Kidney glomerular epithelial cell (primary cell): ENCODE data around the gene OXGR1.
A peak's percentile ranks its signal among the peaks of the same experiment; 100 is the strongest.
"Not testable (repeated sequence)": the region's sequence is repeated elsewhere in the genome, so short reads cannot be mapped to it uniquely, and the experiment has no call there.

Experiments
- DNase-seq: peaks from one replicate; lab custom pipeline; 2025; lab: John Stamatoyannopoulos, UW

Gene OXGR1

GRCh38 chr13:97005625-97006262, 11.5 kb upstream of the OXGR1 start:
- peak; percentile 16 for DNase-seq

- no peak for DNase-seq
Measured at GRCh38 chr13:97004886-97005285, 10.6 kb upstream of the OXGR1 start.

GRCh38 chr13:97004096-97004876, 10.0 kb upstream of the OXGR1 start:
- DNase-seq, result no peak

- peak; percentile 26 for DNase-seq
Measured at GRCh38 chr13:97003071-97003470, 8.8 kb upstream of the OXGR1 start.

GRCh38 chr13:97002581-97002980, 8.3 kb upstream of the OXGR1 start:
- peak; percentile 72 for DNase-seq

GRCh38 chr13:97001636-97002035, 7.4 kb upstream of the OXGR1 start:
- DNase-seq, result no peak

- DNase-seq, result no peak
Measured at GRCh38 chr13:97000295-97000925, 6.1 kb upstream of the OXGR1 start.

GRCh38 chr13:96999091-96999490, 4.8 kb upstream of the OXGR1 start:
- no peak for DNase-seq

- DNase-seq, result no peak
Measured at GRCh38 chr13:96998051-96998450, 3.8 kb upstream of the OXGR1 start.

GRCh38 chr13:96996886-96997285, 2.6 kb upstream of the OXGR1 start:
- no peak for DNase-seq

GRCh38 chr13:96996107-96996506, 1.8 kb upstream of the OXGR1 start:
- DNase-seq, result no peak

- no peak for DNase-seq
Measured at GRCh38 chr13:96994858-96995243, 575 bp upstream of the OXGR1 start.

GRCh38 chr13:96993634-96994016, 651 bp downstream of the OXGR1 start:
- no peak for DNase-seq

- DNase-seq, result no peak
Measured at GRCh38 chr13:96992633-96993032, 1.6 kb downstream of the OXGR1 start.

GRCh38 chr13:96991072-96991471, 3.2 kb downstream of the OXGR1 start:
- DNase-seq, result no peak

GRCh38 chr13:96988441-96988840, 5.8 kb downstream of the OXGR1 start:
- no peak for DNase-seq

GRCh38 chr13:96984051-96984508, 10.2 kb downstream of the OXGR1 start:
- no peak for DNase-seq

GRCh38 chr13:96982672-96983071, 11.6 kb downstream of the OXGR1 start:
- DNase-seq, result no peak

- not testable (repeated sequence) for DNase-seq
Measured at GRCh38 chr13:96979861-96980260, 14.4 kb downstream of the OXGR1 start.

- no peak for DNase-seq
Measured at GRCh38 chr13:96968027-96968426, 26.2 kb downstream of the OXGR1 start.

GRCh38 chr13:96967248-96967745, 27.0 kb downstream of the OXGR1 start:
- no peak for DNase-seq

GRCh38 chr13:96966415-96967102, 27.7 kb downstream of the OXGR1 start:
- no peak for DNase-seq
